Measurements from ENCODE around the gene RANBP6. TPM values are rescaled to one million over a fixed set of nuclear protein-coding genes. Genes with fewer than 3 reads are reported as not detected.

RANBP6 gene
- total and polyA plus RNA-seq, 11 donors, result 7.7 to 65.5 (median 24.1) TPM

GRCh38 chr9:6048039-6048438 lies 32.6 kb upstream of the RANBP6 start:
- H3K4me1 ChIP-seq, result peaks cover 0 to 7% (median 0%) of the 10 kb centered on the region in 12 donors
- no peak overlapping the region for H3K4me3 ChIP-seq
- peaks cover 0 to 8% (median 0%) of the 10 kb centered on the region in 9 donors for H3K27me3 ChIP-seq
- ATAC-seq, result no peak
- WGBS, 4 donors, result 79 to 87% (median 84%) methylated on average over 1 of the region's 1 CpG
- H3K27ac ChIP-seq, result no peak overlapping the region
- TF ChIP-seq CTCF (IDR thresholded peaks at IDR 0.05) (no peak), POLR2A (IDR thresholded peaks at IDR 0.05) (no peak)
- no peaks in the 10 kb centered on the region for H3K36me3 ChIP-seq
- no peak for DNase-seq
- no peaks in the 10 kb centered on the region for H3K9me3 ChIP-seq
- intact Hi-C loops (cut with DNase I), result no loop called here

- Histone ChIP-seq H3K4me3 (no peak overlapping the region), H3K36me3 (no peaks in the 10 kb centered on the region), H3K27ac (no peak overlapping the region), H3K9me3 (no peaks in the 10 kb centered on the region), H3K4me1 (peaks cover 0 to 7% (median 0%) of the 10 kb centered on the region in 12 donors), H3K27me3 (peaks cover 0 to 8% (median 0%) of the 10 kb centered on the region in 9 donors)
- TF ChIP-seq CTCF (IDR thresholded peaks at IDR 0.05) (no peak), POLR2A (IDR thresholded peaks at IDR 0.05) (no peak)
- intact Hi-C loops (cut with DNase I), result no loop called here
- WGBS, 4 donors, result 83 to 89% (median 84%) methylated on average over 4 of the region's 4 CpGs
- no peak for ATAC-seq
- no peak for DNase-seq
These were observed 31.6 kb upstream of the RANBP6 start for GRCh38 chr9:6047020-6047419.

- 46 to 52% (median 49%) methylated on average over 4 of the region's 4 CpGs for WGBS, 4 donors
- no peak for TF ChIP-seq CTCF (IDR thresholded peaks at IDR 0.05)
- no peak for TF ChIP-seq POLR2A (IDR thresholded peaks at IDR 0.05)
- DNase-seq (no peak), ATAC-seq (peak; percentile 71 to 79 (median 76))
- intact Hi-C loops (cut with DNase I), result no loop called here
- Histone ChIP-seq H3K9me3 (no peaks in the 10 kb centered on the region), H3K4me1 (peaks cover 0 to 7% (median 0%) of the 10 kb centered on the region in 12 donors), H3K27me3 (peaks cover 0 to 8% (median 0%) of the 10 kb centered on the region in 9 donors), H3K36me3 (no peaks in the 10 kb centered on the region), H3K4me3 (no peak overlapping the region), H3K27ac (no peak overlapping the region)
These were observed 29.9 kb upstream of the RANBP6 start for GRCh38 chr9:6045364-6045763.

- no peak for DNase-seq
- intact Hi-C loops (cut with DNase I), result no loop called here
- H3K36me3 ChIP-seq, result no peaks in the 10 kb centered on the region
- 80 to 92% (median 89%) methylated on average over 3 of the region's 3 CpGs for WGBS, 4 donors
- no peak overlapping the region for H3K27ac ChIP-seq
- ATAC-seq, result no peak
- no peaks in the 10 kb centered on the region for H3K9me3 ChIP-seq
- H3K4me1 ChIP-seq, result no peaks in the 10 kb centered on the region
- TF ChIP-seq CTCF (IDR thresholded peaks at IDR 0.05) (no peak), POLR2A (IDR thresholded peaks at IDR 0.05) (no peak)
- no peaks in the 10 kb centered on the region for H3K27me3 ChIP-seq
- H3K4me3 ChIP-seq, result no peak overlapping the region
These were observed 24.7 kb upstream of the RANBP6 start for GRCh38 chr9:6040077-6040476.
